HG03432 (cell line): ENCODE data around the gene CCDC159.
"Not testable (repeated sequence)": the region's sequence is repeated elsewhere in the genome, so short reads cannot be mapped to it uniquely, and the experiment has no call there.

Experiments used
- ATAC-seq: cut with Tn5 transposase; IDR thresholded peaks from one replicate; pipeline ENCODE4 v1.9.1; 2021; ENCODE audit warnings: mild to moderate bottlenecking, moderate library complexity; ENCODE audit not compliant: unreplicated experiment

The CCDC159 gene

GRCh38 chr19:11364935-11365334, 18.6 kb downstream of the CCDC159 start:
- ATAC-seq = no peak

- ATAC-seq = no peak
Observed at GRCh38 chr19:11365557-11366117, 19.3 kb downstream of the CCDC159 start.

- no peak for ATAC-seq
Observed at GRCh38 chr19:11367528-11367927, 21.2 kb downstream of the CCDC159 start.

- no peak for ATAC-seq
Observed at GRCh38 chr19:11370744-11371143, 24.4 kb downstream of the CCDC159 start.

GRCh38 chr19:11373166-11373884, 27.0 kb downstream of the CCDC159 start:
- ATAC-seq = no peak

- ATAC-seq = no peak
Observed at GRCh38 chr19:11373885-11374432, 27.6 kb downstream of the CCDC159 start.

- ATAC-seq = peak; percentile 85
Observed at GRCh38 chr19:11374433-11375142, 28.3 kb downstream of the CCDC159 start, which contains the start of gene SWSAP1. Gene SWSAP1, plus strand, starts transcription at chr19:11374666. Its CDS starts 15 bp downstream, at chr19:11374681.

GRCh38 chr19:11375143-11375948, 29.0 kb downstream of the CCDC159 start:
- ATAC-seq = peak; percentile 29

- ATAC-seq = no peak
Observed at GRCh38 chr19:11377237-11377636, 30.9 kb downstream of the CCDC159 start.

- no peak for ATAC-seq
Observed at GRCh38 chr19:11377756-11378155, 31.4 kb downstream of the CCDC159 start.

GRCh38 chr19:11378319-11379189, 32.2 kb downstream of the CCDC159 start:
- ATAC-seq = no peak

GRCh38 chr19:11379269-11379845, 33.0 kb downstream of the CCDC159 start:
- not testable (repeated sequence) for ATAC-seq

GRCh38 chr19:11379857-11380350, 33.6 kb downstream of the CCDC159 start:
- ATAC-seq = no peak

- peak; percentile 68 for ATAC-seq
Observed at GRCh38 chr19:11380653-11381537, 34.6 kb downstream of the CCDC159 start.

GRCh38 chr19:11382898-11383705, 36.8 kb downstream of the CCDC159 start:
- ATAC-seq = no peak

- no peak for ATAC-seq
Observed at GRCh38 chr19:11383706-11384048, 37.4 kb downstream of the CCDC159 start.

- ATAC-seq = no peak
Observed at GRCh38 chr19:11384778-11385129, 38.4 kb downstream of the CCDC159 start.
